Measurements from ENCODE around the gene FHIP2A.

FHIP2A gene

GRCh38 chr10:114800361-114800760 lies 21.2 kb upstream of the FHIP2A start:
- TF ChIP-seq CTCF (IDR thresholded peaks at IDR 0.05; ENCODE audit: low read depth, low read length), result no peak
- no peak for DNase-seq (ENCODE audit: low read depth, low spot score)
- no peak overlapping the region for H3K4me3 ChIP-seq (ENCODE audit: low read depth, low read length)
- in situ Hi-C loops (cut with HindIII; ENCODE audit: low sequenced_read_pairs), result no loop called here

- H3K4me3 ChIP-seq (ENCODE audit: low read depth, low read length), result no peak overlapping the region
- TF ChIP-seq CTCF (IDR thresholded peaks at IDR 0.05; ENCODE audit: low read depth, low read length), result no peak
- no peak for DNase-seq (ENCODE audit: low read depth, low spot score)
- in situ Hi-C loops (cut with HindIII; ENCODE audit: low sequenced_read_pairs), result no loop called here
These were observed 20.2 kb upstream of the FHIP2A start for GRCh38 chr10:114801411-114801813.

GRCh38 chr10:114802177-114802576 lies 19.4 kb upstream of the FHIP2A start:
- in situ Hi-C loops (cut with HindIII; ENCODE audit: low sequenced_read_pairs), result no loop called here
- no peak for TF ChIP-seq CTCF (IDR thresholded peaks at IDR 0.05; ENCODE audit: low read depth, low read length)
- H3K4me3 ChIP-seq (ENCODE audit: low read depth, low read length), result no peak overlapping the region
- no peak for DNase-seq (ENCODE audit: low read depth, low spot score)

- no peak overlapping the region for H3K4me3 ChIP-seq (ENCODE audit: low read depth, low read length)
- no peak for DNase-seq (ENCODE audit: low read depth, low spot score)
- in situ Hi-C loops (cut with HindIII; ENCODE audit: low sequenced_read_pairs), result no loop called here
- no peak for TF ChIP-seq CTCF (IDR thresholded peaks at IDR 0.05; ENCODE audit: low read depth, low read length)
These were observed 14.8 kb upstream of the FHIP2A start for GRCh38 chr10:114806562-114807391.

GRCh38 chr10:114808982-114809381 lies 12.6 kb upstream of the FHIP2A start:
- no peak for DNase-seq (ENCODE audit: low read depth, low spot score)
- no peak overlapping the region for H3K4me3 ChIP-seq (ENCODE audit: low read depth, low read length)
- in situ Hi-C loops (cut with HindIII; ENCODE audit: low sequenced_read_pairs), result no loop called here
- no peak for TF ChIP-seq CTCF (IDR thresholded peaks at IDR 0.05; ENCODE audit: low read depth, low read length)

- no peak for TF ChIP-seq CTCF (IDR thresholded peaks at IDR 0.05; ENCODE audit: low read depth, low read length)
- no peak for DNase-seq (ENCODE audit: low read depth, low spot score)
- in situ Hi-C loops (cut with HindIII; ENCODE audit: low sequenced_read_pairs), result no loop called here
These were observed 10.7 kb upstream of the FHIP2A start for GRCh38 chr10:114810926-114811325.

More at GRCh38 chr10:114810926-114811325, 10.7 kb upstream of the FHIP2A start:
- H3K4me3 ChIP-seq (ENCODE audit: low read depth, low read length), result no peak overlapping the region
